ENCODE data around the gene CCDC6. TPM values are rescaled to one million over a fixed set of nuclear protein-coding genes. Genes with fewer than 3 reads are reported as not detected.
A peak's percentile ranks its signal among the peaks of the same experiment; 100 is the strongest.

The CCDC6 gene
- total RNA-seq, 2 donors from 2014 or later: 60.4 to 64.3 TPM

DNA sequence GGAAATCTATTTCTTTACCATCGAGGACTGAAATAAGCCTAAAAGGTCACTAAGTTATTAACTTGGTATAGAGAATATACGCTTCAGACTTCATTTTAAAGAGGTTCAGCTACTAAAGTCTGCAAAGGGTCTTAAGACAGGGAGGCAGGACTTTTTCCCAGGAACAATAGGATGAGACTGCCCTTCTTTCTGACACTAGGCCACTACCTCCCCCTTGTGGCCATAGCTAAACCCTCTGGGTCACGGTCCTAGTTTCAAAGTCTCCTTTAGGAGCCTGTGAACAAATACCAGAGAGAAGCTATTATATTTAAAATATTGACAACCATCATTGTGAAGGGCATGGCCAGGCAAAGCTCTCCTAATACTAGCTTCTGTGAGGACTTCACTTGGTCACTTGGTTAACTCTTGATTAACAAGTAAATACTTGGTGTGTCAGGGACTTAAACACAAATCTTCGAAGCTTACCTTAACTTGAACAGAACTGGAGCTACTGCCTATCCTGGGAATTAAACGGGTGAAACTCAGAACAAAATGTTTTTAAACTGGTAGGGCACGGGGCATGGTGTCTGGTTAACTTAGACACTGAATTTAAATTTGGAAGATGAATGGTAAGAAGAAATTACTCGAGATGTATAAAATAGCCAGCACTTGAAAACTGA is 75.6 kb downstream of the CCDC6 start:
- intact Hi-C loops (cut with DNase I): loop anchor here (5.0 to 10.0 kb wide), 2 partner anchors 52 to 206 kb away; no protein-coding TSS in a partner anchor
- DNase-seq (ENCODE audit: low spot score): no peak

DNA sequence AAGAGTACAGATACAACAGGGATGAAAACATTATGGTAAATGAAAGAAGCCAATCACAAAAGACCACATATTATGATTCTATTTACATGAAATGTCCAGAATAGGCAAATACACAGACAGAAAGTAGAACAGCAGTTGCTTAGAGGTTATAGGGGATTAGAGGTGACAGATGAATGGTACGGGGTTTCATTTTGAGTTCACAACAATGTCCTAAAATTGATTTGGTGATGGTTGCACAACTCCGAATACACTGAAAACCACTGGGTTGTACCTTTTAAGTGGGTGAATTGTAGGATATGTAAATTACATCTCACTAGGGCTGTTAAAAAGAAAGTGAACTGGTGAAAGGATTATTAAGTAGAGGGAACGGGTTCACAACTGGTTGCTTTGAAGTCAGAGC is 76.8 kb downstream of the CCDC6 start:
- DNase-seq (ENCODE audit: low spot score): no peak
- intact Hi-C loops (cut with DNase I): no loop called here

DNA sequence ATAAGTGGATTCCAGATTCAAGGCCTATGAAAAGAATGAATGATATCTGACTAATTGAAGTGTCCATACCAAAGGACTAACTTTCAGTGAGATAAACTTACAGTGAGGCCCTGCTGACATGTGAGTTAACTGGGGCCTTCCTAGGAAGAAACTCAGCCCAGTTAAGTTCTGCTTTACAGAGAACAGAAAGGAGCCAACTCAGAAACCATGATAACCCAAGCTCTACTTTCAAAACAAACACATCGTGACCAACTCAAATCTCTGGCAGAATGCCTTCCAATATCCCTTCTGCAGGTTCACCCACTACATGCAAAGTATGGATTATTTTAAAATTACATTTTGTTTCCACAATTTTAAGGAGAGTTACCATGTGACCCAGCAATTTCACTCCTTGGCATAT is 77.3 kb downstream of the CCDC6 start:
- DNase-seq (ENCODE audit: low spot score): no peak
- intact Hi-C loops (cut with DNase I): no loop called here

DNA sequence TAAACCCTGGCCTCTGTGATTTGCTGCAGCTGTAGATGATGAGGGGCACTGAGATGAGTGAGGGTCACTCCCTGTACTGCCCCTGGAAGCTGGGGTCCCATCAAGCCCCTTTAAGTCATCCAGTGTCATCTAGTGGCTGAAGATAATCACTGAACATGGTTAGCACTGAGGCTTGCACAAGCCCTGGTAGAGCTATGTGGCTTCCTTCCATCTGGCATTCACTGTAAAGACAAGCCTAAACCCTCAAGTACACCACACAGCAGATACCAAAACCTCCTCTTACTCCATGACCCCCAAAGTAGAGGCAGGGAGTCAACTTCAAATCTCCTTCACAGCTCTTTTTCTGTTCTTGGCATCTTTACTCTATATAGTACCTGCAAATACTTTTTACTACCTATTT is 80.4 kb downstream of the CCDC6 start:
- intact Hi-C loops (cut with DNase I): no loop called here

DNA sequence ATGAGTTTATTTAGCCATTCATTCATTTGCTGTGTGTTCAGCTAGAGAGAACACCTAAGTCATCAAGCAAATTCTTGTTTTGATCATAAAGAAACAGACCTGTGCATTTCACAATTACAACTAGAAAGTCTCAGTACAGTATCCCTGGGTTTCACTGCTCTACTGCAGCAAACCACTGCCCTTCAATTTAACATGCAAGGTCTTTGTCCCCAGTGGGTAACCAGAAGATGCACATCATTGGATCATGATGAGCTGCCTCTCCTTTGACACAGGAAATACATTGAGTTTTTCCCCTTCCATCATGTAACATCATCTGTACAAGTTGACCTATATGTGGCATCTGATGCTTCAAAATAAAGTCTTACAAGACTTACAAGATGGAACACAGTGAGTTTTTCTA is 82.6 kb downstream of the CCDC6 start:
- intact Hi-C loops (cut with DNase I): no loop called here
- no peak for DNase-seq (ENCODE audit: low spot score)

More for the DNA sequence above, 80.4 kb downstream of the CCDC6 start:
- DNase-seq (ENCODE audit: low spot score): no peak

DNA sequence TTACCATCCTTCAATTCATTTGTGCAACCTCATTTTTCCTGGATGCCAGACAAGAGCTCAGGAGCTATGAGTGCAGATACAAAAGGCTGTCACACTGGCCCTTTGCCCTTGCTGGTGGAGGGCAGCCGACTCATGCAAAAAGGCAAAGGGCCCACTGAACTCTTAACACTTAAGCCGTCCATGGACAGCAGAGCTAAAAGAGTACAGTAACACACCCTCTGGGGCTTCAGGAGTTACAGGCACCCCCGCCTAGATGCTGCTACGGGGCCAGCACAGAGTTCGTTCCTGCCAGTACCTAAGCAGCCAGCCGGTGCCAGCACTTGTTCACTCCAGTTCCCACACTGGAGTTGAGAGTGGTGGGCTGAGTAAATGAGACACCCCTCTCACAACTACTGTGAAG is 83.2 kb downstream of the CCDC6 start:
- intact Hi-C loops (cut with DNase I): no loop called here
- no peak for DNase-seq (ENCODE audit: low spot score)

DNA sequence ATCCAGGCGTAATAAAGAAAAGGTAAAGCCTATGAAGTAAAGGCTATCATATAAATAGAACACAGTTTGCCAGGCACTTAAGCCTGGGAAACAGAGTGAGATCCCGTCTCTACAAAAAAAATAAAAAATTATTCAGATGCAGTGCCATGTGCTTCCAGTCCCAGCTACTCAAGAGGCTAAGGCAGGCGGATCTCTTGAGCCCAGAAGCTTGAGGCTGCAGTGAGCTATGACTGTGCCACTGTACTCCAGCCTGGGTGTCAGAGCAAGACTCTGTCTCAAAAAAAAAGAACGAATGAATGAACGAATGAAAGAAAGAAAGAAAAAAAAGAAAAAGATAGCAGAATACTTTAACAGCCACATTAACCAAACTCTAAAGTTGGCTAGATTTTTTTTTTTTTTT is 85.9 kb downstream of the CCDC6 start:
- DNase-seq (ENCODE audit: low spot score): no peak
- intact Hi-C loops (cut with DNase I): no loop called here

DNA sequence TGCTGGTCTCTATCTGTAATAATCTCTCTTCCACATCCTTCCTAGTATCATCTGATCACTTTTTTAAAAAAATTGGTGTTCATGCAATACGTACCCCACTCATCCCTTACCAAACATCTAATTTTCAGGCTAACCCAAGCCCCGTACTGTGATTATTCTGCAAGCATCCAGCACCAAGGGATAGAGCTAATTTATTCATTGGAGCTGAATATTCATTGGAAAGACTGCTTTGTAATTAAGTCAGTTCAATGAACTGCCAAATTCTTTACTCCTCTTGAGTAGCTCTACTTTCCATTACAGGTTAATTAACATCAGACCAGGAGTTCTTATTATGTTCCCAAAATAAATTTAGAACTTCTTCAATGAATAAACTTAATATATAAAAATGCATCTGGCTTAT is 86.7 kb downstream of the CCDC6 start:
- no peak for DNase-seq (ENCODE audit: low spot score)
- intact Hi-C loops (cut with DNase I): loop anchor here in 1 of 2 donors (10.0 kb wide), 1 partner anchor 195 kb away; no protein-coding TSS in a partner anchor

DNA sequence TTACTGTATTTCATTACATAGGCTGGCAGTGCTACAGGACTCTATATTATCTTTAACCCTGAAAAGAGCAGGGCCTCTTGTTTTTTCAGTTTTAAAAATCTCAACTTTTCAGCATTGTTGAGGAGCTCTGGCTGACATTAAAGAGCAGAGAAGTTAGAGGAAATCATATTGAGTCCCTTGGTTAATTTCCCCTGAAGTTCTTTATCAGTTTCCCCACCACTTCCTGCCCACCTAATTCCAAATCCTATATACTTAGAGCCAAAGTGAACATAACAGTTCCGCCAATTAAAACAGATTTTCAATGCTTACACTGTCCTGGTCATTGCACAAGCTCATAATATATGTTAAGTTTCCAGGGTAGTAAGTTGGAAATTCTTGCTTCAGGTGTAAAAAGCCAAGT is 87.1 kb downstream of the CCDC6 start:
- DNase-seq (ENCODE audit: low spot score): no peak
- intact Hi-C loops (cut with DNase I): loop anchor here in 1 of 2 donors (10.0 kb wide), 1 partner anchor 194 kb away; no protein-coding TSS in a partner anchor

DNA sequence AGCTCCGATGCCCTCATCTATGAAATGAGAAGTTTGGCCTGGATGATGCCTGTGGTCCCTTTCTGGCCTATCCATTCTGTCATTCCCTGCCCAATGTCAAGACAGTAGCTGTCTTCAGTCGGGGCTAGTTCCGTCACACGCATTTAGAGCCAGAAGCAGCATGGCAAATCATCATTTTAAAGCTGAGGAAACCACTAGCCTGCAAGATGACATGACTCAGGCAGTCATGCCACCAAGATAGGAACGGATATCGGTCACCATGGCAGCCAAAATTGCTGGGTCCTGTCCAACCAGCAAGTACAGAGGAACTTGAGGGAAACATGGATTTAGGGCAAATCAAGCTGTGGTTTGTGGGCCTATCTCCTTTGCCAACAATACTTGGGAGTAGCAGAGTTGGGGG is 88.6 kb downstream of the CCDC6 start:
- peak; percentile 90 for DNase-seq (ENCODE audit: low spot score)
- intact Hi-C loops (cut with DNase I): loop anchor here in 1 of 2 donors (10.0 kb wide), 1 partner anchor 193 kb away; no protein-coding TSS in a partner anchor

DNA sequence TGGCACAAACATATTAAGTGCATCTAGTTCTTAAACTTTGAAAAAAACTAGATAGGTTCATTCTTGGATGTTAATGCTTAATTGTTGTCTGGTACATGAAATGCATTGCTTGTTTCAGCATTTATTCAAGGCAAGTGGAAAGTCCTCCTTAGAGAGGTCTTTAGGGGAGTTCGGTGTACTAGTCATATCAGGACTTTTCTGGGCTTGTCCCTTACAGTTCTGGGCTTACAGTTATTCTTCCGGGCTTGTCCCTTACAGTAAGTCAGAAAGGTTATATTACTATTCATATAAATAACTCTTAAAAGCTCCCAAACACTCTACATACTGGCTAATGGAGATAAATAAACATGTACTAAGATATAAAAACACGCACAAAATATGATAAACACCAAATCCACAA is 91.5 kb downstream of the CCDC6 start:
- intact Hi-C loops (cut with DNase I): loop anchor here in 1 of 2 donors (10.0 kb wide), 1 partner anchor 190 kb away; no protein-coding TSS in a partner anchor
- DNase-seq (ENCODE audit: low spot score): no peak

DNA sequence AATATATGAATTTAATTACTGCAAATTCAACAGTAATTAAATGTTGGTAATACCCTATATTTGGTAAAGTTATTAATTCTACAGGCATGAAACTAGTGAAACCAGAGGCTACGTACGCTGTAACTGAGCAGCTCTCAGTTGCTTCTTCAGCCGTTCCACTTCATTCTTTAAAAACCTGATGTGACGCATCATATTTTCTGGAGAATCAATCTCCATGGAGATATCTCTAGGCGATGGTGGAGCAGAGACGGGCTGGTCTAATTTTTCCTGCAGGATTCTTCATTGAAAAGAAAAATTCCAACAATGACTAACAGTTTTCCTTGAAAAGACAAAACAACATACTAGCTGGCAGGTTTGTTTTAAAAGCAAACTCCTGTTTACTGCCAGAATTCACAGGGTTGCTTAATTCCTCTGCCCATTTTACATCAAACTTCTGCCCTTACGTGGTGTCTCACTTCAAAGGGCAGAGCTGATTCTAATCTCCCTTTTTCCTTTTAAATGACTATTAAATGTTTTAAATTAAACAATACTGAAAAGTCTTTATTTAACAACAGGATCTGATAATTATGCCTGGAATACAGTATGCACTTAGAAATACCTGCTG is 93.7 kb downstream of the CCDC6 start:
- no peak for DNase-seq (ENCODE audit: low spot score)
- intact Hi-C loops (cut with DNase I): loop anchor here in 1 of 2 donors (10.0 kb wide), 1 partner anchor 188 kb away; no protein-coding TSS in a partner anchor

DNA sequence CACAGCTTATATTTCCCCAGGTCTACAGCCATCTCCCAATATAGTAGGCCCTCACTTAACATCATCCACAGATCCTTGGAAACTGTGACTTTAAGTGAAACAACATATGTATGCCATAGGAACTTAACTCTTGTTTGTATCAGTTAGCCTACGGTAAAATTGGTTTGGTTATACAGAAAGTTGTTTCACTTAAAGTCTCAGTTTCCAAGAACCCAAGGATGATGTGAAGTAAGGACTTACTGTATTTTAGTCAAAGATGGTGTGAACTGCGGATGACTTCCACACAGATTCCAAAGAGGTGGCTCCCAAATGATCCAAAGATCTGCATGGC is 96.7 kb downstream of the CCDC6 start:
- intact Hi-C loops (cut with DNase I): loop anchor here in 1 of 2 donors (10.0 kb wide), 1 partner anchor 185 kb away; no protein-coding TSS in a partner anchor
- no peak for DNase-seq (ENCODE audit: low spot score)

DNA sequence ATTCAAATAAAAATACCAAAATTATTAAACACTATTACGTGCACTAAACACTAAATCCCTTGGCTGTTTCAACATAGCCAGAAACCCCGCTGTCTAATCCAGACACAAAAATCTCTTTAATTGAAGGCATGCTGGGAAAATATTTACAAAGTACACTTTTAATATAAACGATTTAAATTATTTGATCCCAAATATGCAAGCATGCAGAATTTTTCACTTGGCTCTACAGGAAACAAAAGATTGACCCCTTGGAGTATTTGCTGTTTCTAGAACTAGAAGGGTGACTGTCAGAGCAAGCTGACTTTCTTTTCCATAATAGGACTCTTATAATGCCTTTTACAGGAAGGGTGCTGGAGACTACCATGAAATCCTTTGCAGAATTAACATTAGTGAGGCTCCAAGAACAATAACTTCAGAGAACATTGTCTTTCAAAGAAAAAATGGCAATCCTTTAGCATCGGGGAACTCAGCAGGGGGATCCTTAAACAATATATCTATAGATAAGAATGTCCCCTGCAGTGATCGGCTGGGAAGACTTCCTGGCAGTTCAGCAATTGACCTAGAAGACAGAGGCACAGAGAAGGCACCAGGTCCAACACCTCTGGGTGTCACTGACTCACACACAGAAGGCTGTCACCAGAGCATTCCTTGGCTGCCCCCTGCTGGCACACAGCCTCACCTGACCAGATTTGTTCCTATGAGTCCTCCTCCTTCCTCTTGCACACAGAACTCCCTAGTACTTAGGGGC is 97.3 kb downstream of the CCDC6 start:
- DNase-seq (ENCODE audit: low spot score): peak; percentile 90
- intact Hi-C loops (cut with DNase I): loop anchor here in 1 of 2 donors (10.0 kb wide), 1 partner anchor 184 kb away; no protein-coding TSS in a partner anchor

DNA sequence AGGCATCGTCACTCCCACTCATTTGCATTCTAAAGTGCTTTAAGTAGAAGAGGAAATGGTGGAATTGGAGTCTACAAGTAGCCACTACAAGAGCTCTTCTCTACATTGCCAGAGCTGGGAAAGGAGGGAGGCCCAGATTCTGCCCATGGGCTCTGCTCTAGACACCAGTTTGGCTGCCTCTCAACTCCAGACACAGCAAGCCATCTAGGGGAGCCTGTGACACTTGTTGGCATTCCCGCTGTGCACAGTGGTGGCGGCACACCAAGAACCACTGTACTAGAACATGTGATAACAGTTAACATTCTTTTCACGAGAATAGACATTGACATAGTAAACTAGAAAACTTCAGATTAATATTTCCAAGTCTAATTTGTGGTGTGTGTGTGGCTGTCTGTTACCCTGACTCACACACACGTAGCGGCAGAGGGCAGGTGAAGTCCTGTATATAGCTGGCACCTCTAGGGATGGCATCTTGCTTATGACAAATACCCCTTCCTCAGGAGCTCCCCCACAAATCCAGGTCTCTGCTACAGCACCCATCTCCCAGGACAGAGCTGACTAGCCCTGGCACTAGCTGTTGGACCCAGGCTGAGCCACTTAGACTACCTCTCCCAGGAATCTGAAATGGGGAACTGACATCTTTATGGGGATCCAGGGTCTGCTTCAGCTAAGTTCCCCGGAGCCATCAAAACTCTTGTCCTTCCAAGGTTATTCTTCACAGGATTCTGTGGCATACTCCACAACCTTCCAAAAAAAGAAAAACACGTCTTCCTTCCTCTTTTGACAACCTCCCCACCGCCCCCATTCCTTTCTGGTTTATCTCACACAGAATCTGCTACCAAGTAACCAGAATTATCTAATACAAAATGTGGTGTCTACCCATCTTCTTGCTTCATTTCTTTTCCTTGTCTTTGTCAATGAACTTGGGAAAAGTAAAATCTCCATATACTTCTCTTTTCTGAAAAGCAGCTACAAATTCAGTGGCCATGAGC is 98.4 kb downstream of the CCDC6 start:
- no peak for DNase-seq (ENCODE audit: low spot score)
- intact Hi-C loops (cut with DNase I): loop anchor here in 1 of 2 donors (10.0 kb wide), 1 partner anchor 183 kb away; no protein-coding TSS in a partner anchor

DNA sequence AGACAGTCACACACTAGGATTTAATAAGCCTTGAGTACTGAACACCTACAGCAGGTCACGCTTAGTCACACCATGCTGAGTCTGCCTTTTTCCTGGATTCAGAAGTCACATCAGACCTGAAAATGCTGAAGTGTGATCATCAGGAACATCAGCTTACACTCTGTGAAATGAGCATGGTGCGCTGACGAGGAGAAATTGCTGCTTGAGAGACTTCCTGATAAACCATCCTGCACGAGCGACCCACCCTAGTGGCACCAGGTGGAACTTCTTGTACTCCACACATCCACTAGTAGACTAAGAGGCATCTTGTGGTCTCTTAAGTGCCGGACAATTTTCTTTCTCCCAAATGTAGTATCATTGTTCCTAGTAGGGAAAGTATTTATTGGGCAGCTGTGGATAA is 101.3 kb downstream of the CCDC6 start:
- DNase-seq (ENCODE audit: low spot score): no peak

DNA sequence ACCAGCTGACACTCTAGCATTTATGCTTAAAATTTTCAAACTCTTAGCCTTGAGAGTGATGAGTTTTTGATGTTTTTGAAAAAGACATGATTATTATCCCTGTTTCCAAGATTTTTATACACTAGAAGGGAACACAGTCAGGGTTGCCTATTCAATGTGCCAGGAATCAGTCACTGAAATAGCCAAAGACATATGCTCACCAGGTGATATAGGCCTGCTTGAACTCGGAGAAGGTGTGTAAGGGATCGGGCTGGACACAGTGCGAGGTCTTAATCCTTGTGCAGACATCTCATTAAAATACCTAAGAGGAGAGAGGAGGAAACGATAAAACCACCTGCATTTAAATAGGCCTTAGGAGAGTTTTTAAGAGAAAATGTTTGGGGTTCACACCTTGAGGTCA is 102.1 kb downstream of the CCDC6 start:
- intact Hi-C loops (cut with DNase I): loop anchor here in 1 of 2 donors (10.0 kb wide), 1 partner anchor 179 kb away; no protein-coding TSS in a partner anchor

More for the DNA sequence above, 101.3 kb downstream of the CCDC6 start:
- intact Hi-C loops (cut with DNase I): loop anchor here in 1 of 2 donors (10.0 kb wide), 1 partner anchor 180 kb away; no protein-coding TSS in a partner anchor

DNA sequence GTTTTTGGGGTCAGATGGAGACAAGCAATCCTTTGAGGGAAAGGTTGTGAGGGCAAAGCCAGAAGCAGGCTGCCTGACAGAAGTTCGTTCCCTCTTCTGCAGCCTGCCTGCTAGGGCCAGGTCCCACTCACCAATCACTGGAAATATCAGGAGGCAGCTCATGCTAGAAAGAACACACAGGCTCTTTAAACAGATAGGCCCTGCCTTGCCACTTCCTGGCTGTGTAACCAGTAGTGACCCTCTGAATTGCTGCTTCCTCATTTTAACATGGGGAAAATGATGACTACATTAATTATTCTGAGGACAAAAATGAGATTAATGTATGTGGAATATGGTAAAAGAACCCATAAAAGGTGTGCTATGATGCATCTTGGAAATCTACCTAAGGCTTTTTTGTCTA is 102.6 kb downstream of the CCDC6 start:
- intact Hi-C loops (cut with DNase I): loop anchor here in 1 of 2 donors (10.0 kb wide), 1 partner anchor 179 kb away; no protein-coding TSS in a partner anchor
- DNase-seq (ENCODE audit: low spot score): no peak

More for the DNA sequence above, 102.1 kb downstream of the CCDC6 start:
- no peak for DNase-seq (ENCODE audit: low spot score)

All from posterior vena cava (tissue), 2 donors.